Subcutaneous adipose tissue (tissue), 4 donors: ENCODE measurements around the gene TSEN2. TPM values are rescaled to one million over a fixed set of nuclear protein-coding genes. Genes with fewer than 3 reads are reported as not detected.

Source experiments
- CTCF ChIP-seq: fragments of 450-650 bp; IDR thresholded peaks from one replicate; pipeline ENCODE4 v1.5.1; 2016; ENCODE audit warnings: low read depth, mild to moderate bottlenecking, control low read depth, antibody characterized with exemption, moderate library complexity
- total RNA-seq, 4 donors: library from RNA; depleted of rRNA; stranded (reverse); fragments of >200 nt; gene quantifications; one replicate each; pipeline ENCODE4 v1.1.0, GENCODE V29; 2016

Gene TSEN2
- total RNA-seq, 4 donors from 2014 or later, result 11.4 to 26.0 (median 15.1) TPM

GRCh38 chr3:12477256-12477655 lies 7.0 kb upstream of the TSEN2 start:
- no peak for TF ChIP-seq CTCF

GRCh38 chr3:12478326-12478725 lies 6.0 kb upstream of the TSEN2 start:
- TF ChIP-seq CTCF, result no peak

DNA sequence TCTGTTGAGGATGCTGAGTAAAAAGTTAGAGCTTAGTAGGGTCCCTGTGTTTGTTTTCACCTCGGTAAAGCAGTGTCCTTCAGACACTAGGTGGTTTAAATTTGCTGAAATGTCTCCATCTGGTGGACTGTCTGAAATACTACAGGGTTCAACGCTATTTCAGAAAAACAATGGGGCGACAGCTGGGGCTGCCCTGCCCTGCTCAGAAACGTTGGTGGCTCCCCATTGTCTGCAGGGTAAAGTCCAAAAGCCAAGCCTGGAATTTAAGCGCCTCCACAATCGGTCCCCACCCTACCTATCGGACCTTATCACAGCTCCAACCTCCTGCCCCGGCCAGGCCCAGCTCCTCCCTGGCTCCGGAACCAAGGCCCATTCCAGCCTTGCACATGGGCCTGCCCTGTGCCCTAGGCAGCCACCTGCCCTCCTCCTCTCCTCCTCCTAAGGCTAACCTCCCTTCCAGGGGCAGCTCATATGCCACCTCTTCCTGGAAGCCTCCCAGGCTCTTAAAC lies 4.3 kb upstream of the TSEN2 start:
- no peak for TF ChIP-seq CTCF

DNA sequence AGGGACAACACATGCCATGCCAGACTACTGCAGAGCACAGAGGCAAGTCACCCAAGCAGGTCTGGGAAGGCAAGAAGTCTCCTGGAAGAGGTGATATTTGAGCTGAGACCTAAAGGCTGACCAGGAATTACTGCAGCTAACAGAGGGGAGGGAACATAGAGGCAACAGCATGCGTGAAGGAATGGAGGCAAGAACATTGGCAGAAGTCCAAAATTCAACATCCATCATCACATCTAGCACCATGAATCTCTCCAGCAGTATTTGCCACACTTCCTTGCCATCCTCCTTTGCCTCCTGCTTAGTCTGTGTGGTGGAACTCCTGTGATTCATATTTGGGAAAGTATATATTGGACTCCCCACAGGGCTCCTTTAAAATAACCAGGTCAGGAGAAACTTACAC lies 870 bp upstream of the TSEN2 start:
- no peak for TF ChIP-seq CTCF

DNA sequence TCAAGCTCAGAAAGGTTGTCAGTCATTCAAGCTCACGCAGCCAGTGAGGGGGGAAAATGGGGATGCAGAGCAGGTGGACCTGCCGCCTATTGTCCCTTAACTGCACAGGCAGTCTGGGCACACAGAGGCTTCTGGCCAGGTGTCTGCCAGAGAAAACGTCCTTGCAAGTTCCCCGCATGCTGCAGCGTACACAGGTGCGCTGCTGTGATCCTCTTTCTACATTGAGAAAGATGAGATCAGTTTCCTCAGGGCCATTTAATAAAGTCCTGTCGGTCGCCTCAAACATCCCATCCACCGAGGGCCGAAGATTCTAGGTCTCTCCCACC lies 445 bp upstream of the TSEN2 start:
- TF ChIP-seq CTCF, result no peak

- no peak for TF ChIP-seq CTCF
Observed at GRCh38 chr3:12484983-12485327, 675 bp downstream of the TSEN2 start.

DNA sequence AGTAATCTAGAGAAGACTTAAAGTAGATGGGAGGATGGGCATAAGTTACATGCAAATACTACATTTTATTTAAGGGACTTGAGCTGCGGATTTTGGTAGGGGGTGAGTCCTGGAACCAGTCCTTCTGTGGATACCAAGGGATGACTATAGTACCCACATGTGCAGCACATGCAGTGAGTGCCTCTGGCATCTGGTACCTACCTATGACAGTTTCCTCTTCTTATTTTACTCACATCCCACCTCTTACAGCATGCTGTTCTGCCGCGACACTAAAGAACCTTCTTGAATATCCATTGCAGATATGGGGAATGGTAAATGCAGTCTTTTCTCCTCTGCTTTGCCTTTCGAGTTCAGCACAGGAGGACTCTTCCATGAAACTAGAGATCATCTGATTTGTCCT lies 1.7 kb downstream of the TSEN2 start:
- no peak for TF ChIP-seq CTCF

GRCh38 chr3:12486916-12487315 lies 2.6 kb downstream of the TSEN2 start:
- TF ChIP-seq CTCF, result no peak
